ENCODE results near the gene RNF10.

GRCh38 chr12:120586206-120586605, 52.0 kb downstream of the RNF10 start:
- TF ChIP-seq CTCF (IDR thresholded peaks at IDR 0.05), result no peak
- no peak for TF ChIP-seq POLR2AphosphoS5 (IDR thresholded peaks at IDR 0.05)

Measured in esophagus muscularis mucosa (tissue), 3 donors.